Panc1 (cell line): ENCODE results near the gene UQCRFS1.
"Not testable (repeated sequence)": the region's sequence is repeated elsewhere in the genome, so short reads cannot be mapped to it uniquely, and the experiment has no call there.

Experiments used
- CTCF ChIP-seq: fragments of 450-650 bp; IDR thresholded peaks from 2 replicates; pipeline ENCODE4 v1.5.1; 2017; ENCODE audit warnings: mild to moderate bottlenecking
- REST ChIP-seq, 2 experiments: IDR thresholded peaks; 2 replicates each; pipeline ENCODE4 v1.6.1; 2011 to 2012; ENCODE audit warnings: low read depth in 2 of 2, control low read depth in 1 of 2, low read length in 1 of 2, mild to moderate bottlenecking in 1 of 2, moderate library complexity in 1 of 2; ENCODE audit not compliant: insufficient read depth in 1 of 2
- SIN3A ChIP-seq: IDR thresholded peaks from 2 replicates; pipeline ENCODE4 v1.6.1; 2012; ENCODE audit warnings: low read depth, mild to moderate bottlenecking, low read length, moderate library complexity, borderline replicate concordance; ENCODE audit not compliant: insufficient read depth

GRCh38 chr19:29210502-29210901 lies 2.4 kb downstream of the UQCRFS1 start:
- not testable (repeated sequence) for TF ChIP-seq REST (IDR thresholded peaks at IDR 0.05; ENCODE audit: insufficient read depth in 1 of 2, low read depth in 2 of 2, low read length in 1 of 2); SIN3A; CTCF
